ENCODE data around the gene KIF17. TPM values are rescaled to one million over a fixed set of nuclear protein-coding genes. Genes with fewer than 3 reads are reported as not detected.

Gene KIF17
- total and polyA plus RNA-seq, 2 of the 4 experiments (the other 2 are of a cell fraction), result 4.5 to 5.7 TPM

GRCh38 chr1:20661207-20662109 lies 56.3 kb downstream of the KIF17 start, which contains the start of gene DDOST (continued):
- TF ChIP-seq CTCF (conservative IDR thresholded peaks at IDR 0.05; ENCODE audit: low read depth, low read length) (peak; percentile 70), CHD1 (IDR thresholded peaks at IDR 0.05; ENCODE audit: low read depth, low read length) (no peak)

All from IMR-90 (cell line).